PC-9 (cell line): ENCODE results near the gene PDE4B. TPM values are rescaled to one million over a fixed set of nuclear protein-coding genes. Genes with fewer than 3 reads are reported as not detected.

Experiments used
- BruUV-seq: library from RNA; stranded (reverse); fragments of 400-500 nt; replicated peaks from 2 replicates; lab custom pipeline; 2021; lab: Mats Ljungman, UMichigan
- CTCF ChIA-PET: fragments of 300-600 bp; sonication (Branson Sonifier 250); formaldehyde crosslinking; loops from one replicate; lab custom pipeline; 2022; ENCODE audit warnings: antibody characterized with exemption; lab: Charles Lee
- POLR2A ChIA-PET: fragments of 300-600 bp; sonication (Branson Sonifier 250); formaldehyde crosslinking; loops from one replicate; lab custom pipeline; 2022; ENCODE audit warnings: antibody characterized with exemption; ENCODE audit not compliant: unreplicated experiment; lab: Charles Lee
- DNase-seq, 2 experiments: peaks; one replicate each; pipeline versions ENCODE4 v3.0.0 to v3.0.0-alpha.2; 2015 to 2022; ENCODE audit warnings: mixed read lengths in 1 of 2
- H2AFZ ChIP-seq: fragments of 200-600 bp; sonication (generic); 2 replicates; pipeline ENCODE4 v1.8.1; 2017; ENCODE audit warnings: antibody characterized with exemption
- H3F3A ChIP-seq: fragments of 200-600 bp; sonication (generic); 2 replicates; pipeline ENCODE4 v1.8.1; 2017; ENCODE audit warnings: antibody characterized with exemption, mild to moderate bottlenecking, low read depth; ENCODE audit not compliant: insufficient read depth
- H3K27ac ChIP-seq: fragments of 200-600 bp; sonication (generic); 2 replicates; pipeline ENCODE4 v1.6.1; 2016; ENCODE audit warnings: mixed run types
- H3K27me3 ChIP-seq: fragments of 200-600 bp; sonication (generic); 2 replicates; pipeline ENCODE4 v1.6.1; 2016; ENCODE audit warnings: low read depth, mixed run types; ENCODE audit not compliant: insufficient read depth
- H3K36me3 ChIP-seq: fragments of 200-600 bp; sonication (generic); 2 replicates; pipeline ENCODE4 v1.6.1; 2016; ENCODE audit warnings: low read depth, mixed run types
- H3K4me1 ChIP-seq: fragments of 200-600 bp; sonication (generic); replicated peaks from 2 replicates; pipeline ENCODE4 v1.6.1; 2016; ENCODE audit warnings: mixed run types; ENCODE audit not compliant: insufficient read depth
- H3K4me2 ChIP-seq: fragments of 200-600 bp; sonication (generic); 2 replicates; pipeline ENCODE4 v1.6.1; 2017; ENCODE audit warnings: mixed run types
- H3K4me3 ChIP-seq: fragments of 200-600 bp; sonication (generic); 2 replicates; pipeline ENCODE4 v1.6.1; 2016; ENCODE audit warnings: mixed run types
- H3K79me2 ChIP-seq: fragments of 200-600 bp; sonication (generic); 2 replicates; pipeline ENCODE4 v1.6.1; 2017; ENCODE audit warnings: low read depth, mixed run types
- H3K9me2 ChIP-seq: fragments of 200-600 bp; sonication (generic); 2 replicates; pipeline ENCODE4 v1.8.1; 2017; ENCODE audit warnings: mild to moderate bottlenecking; ENCODE audit not compliant: insufficient read depth
- H3K9me3 ChIP-seq: fragments of 200-600 bp; sonication (generic); 2 replicates; pipeline ENCODE4 v1.8.1; 2016; ENCODE audit warnings: low read depth; ENCODE audit not compliant: insufficient read depth
- H4K20me1 ChIP-seq: fragments of 200-600 bp; sonication (generic); 2 replicates; pipeline ENCODE4 v1.8.1; 2017; ENCODE audit not compliant: insufficient read depth
- CTCF ChIP-seq: fragments of 200-600 bp; sonication (generic); conservative IDR thresholded peaks from 2 replicates; pipeline ENCODE4 v1.6.1; 2017; ENCODE audit warnings: mixed run types, antibody characterized with exemption, mild to moderate bottlenecking, moderate library complexity
- EZH2 ChIP-seq: fragments of 200-600 bp; sonication (generic); IDR thresholded peaks from 2 replicates; pipeline ENCODE4 v1.8.0; 2017; ENCODE audit warnings: antibody characterized with exemption, low read depth
- intact Hi-C: fragments of 100-400 bp; cut with micrococcal nuclease; formaldehyde crosslinking; loops from one replicate; pipeline ENCODE4 v1.10.0; 2022; ENCODE audit not compliant: unreplicated experiment
- total RNA-seq: library from RNA; stranded (reverse); gene quantifications from 2 replicates; pipeline ENCODE4 v1.2.3, GENCODE V29; 2021

PDE4B gene
- total RNA-seq, 1 experiment from 2014 or later = 1.3 TPM

- Histone ChIP-seq H3K9me2 (no peaks in the 10 kb centered on the region), H3K4me2 (no peak overlapping the region), H3K27me3 (no peaks in the 10 kb centered on the region), H3K4me1 (no peaks in the 10 kb centered on the region), H3K79me2 (no peaks in the 10 kb centered on the region), H3F3A (no peaks in the 10 kb centered on the region), H3K27ac (no peak overlapping the region), H3K9me3 (no peaks in the 10 kb centered on the region), H2AFZ (no peak overlapping the region), H3K36me3 (no peaks in the 10 kb centered on the region), H4K20me1 (no peaks in the 10 kb centered on the region), H3K4me3 (no peak overlapping the region)
- POLR2A ChIA-PET = no interaction called here
- intact Hi-C loops = no loop called here
- TF ChIP-seq CTCF = no peak
- no peak for TF ChIP-seq EZH2
- BruUV-seq = no TSS peak
- CTCF ChIA-PET = no interaction called here
- no peak for DNase-seq
Observed at GRCh38 chr1:66044912-66045311, 252.2 kb downstream of the PDE4B start.

GRCh38 chr1:66046415-66046814 lies 253.7 kb downstream of the PDE4B start:
- intact Hi-C loops = no loop called here
- Histone ChIP-seq H3K4me2 (no peak overlapping the region), H3K79me2 (no peaks in the 10 kb centered on the region), H4K20me1 (no peaks in the 10 kb centered on the region), H3K4me1 (no peaks in the 10 kb centered on the region), H3K9me3 (no peaks in the 10 kb centered on the region), H3K9me2 (no peaks in the 10 kb centered on the region), H3K4me3 (no peak overlapping the region), H3K36me3 (no peaks in the 10 kb centered on the region), H3F3A (no peaks in the 10 kb centered on the region), H3K27ac (no peak overlapping the region), H2AFZ (no peak overlapping the region), H3K27me3 (no peaks in the 10 kb centered on the region)
- DNase-seq = no peak
- TF ChIP-seq EZH2 (no peak), CTCF (no peak)
- CTCF ChIA-PET = no interaction called here
- no TSS peak for BruUV-seq
- POLR2A ChIA-PET = no interaction called here

GRCh38 chr1:66048011-66048410 lies 255.3 kb downstream of the PDE4B start:
- Histone ChIP-seq H3K27ac (no peak overlapping the region), H3K9me3 (no peaks in the 10 kb centered on the region), H3K4me2 (no peak overlapping the region), H3K79me2 (no peaks in the 10 kb centered on the region), H4K20me1 (no peaks in the 10 kb centered on the region), H3K4me3 (no peak overlapping the region), H2AFZ (no peak overlapping the region), H3K27me3 (no peaks in the 10 kb centered on the region), H3K4me1 (no peaks in the 10 kb centered on the region), H3K9me2 (no peaks in the 10 kb centered on the region), H3K36me3 (no peaks in the 10 kb centered on the region), H3F3A (no peaks in the 10 kb centered on the region)
- BruUV-seq = no TSS peak
- ChIA-PET POLR2A (no interaction called here), CTCF (no interaction called here)
- TF ChIP-seq CTCF = no peak
- TF ChIP-seq EZH2 = no peak
- intact Hi-C loops = no loop called here
- DNase-seq = no peak
